Measurements from ENCODE around the gene PARN. TPM values are rescaled to one million over a fixed set of nuclear protein-coding genes. Genes with fewer than 3 reads are reported as not detected.

The PARN gene
- total RNA-seq, 2 experiments from 2014 or later = 27.4 to 28.2 TPM

DNA sequence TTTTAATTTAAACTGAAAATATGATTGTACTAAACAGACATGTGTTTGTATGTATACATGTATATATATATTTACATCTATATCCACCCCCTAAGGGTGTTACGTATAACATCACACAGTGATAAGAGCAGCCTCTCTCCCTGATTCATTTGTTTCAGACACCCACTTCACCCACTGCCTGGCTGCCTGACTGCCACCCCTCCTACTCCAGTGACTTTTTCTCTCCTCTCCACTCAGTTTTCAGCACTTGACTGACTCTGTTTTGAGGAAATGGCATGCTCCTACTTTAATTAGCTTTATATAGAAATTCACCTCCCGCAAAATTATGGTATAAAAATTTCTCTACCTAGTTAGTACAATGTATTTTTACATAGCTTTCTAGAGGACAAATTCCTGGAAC, 22.7 kb upstream of the PARN start:
- Histone ChIP-seq H3K27ac (ENCODE audit: low read depth in 1 of 2, low read length in 2 of 2) (no peak overlapping the region), H3K27me3 (ENCODE audit: control insufficient read depth in 1 of 2, insufficient read depth in 2 of 2, low read length in 2 of 2) (no peaks in the 10 kb centered on the region), H3K4me3 (ENCODE audit: low read length) (no peak overlapping the region), H3K4me1 (ENCODE audit: insufficient read depth, low read length) (no peaks in the 10 kb centered on the region), H3K36me3 (ENCODE audit: insufficient read depth, low read length) (peaks cover 71% of the 10 kb centered on the region), H3K9me3 (ENCODE audit: control insufficient read depth in 1 of 2, insufficient read depth in 1 of 2, low read length in 2 of 2) (no peaks in the 10 kb centered on the region)
- ATAC-seq (ENCODE audit: poor library complexity) (no peak), DNase-seq (no peak)
- ChIA-PET POLR2A (no interaction called here), CTCF (no interaction called here)
- no peaks in the 10 kb centered on the region for H3K9me3 Mint-ChIP-seq
- intact Hi-C loops (cut with DNase I, micrococcal nuclease) = no loop called here
- no peaks in the 10 kb centered on the region for H3K27me3 Mint-ChIP-seq
- H3K36me3 Mint-ChIP-seq (ENCODE audit: low read depth) = peaks cover 72% of the 10 kb centered on the region
- TF ChIP-seq, protein P1, sequence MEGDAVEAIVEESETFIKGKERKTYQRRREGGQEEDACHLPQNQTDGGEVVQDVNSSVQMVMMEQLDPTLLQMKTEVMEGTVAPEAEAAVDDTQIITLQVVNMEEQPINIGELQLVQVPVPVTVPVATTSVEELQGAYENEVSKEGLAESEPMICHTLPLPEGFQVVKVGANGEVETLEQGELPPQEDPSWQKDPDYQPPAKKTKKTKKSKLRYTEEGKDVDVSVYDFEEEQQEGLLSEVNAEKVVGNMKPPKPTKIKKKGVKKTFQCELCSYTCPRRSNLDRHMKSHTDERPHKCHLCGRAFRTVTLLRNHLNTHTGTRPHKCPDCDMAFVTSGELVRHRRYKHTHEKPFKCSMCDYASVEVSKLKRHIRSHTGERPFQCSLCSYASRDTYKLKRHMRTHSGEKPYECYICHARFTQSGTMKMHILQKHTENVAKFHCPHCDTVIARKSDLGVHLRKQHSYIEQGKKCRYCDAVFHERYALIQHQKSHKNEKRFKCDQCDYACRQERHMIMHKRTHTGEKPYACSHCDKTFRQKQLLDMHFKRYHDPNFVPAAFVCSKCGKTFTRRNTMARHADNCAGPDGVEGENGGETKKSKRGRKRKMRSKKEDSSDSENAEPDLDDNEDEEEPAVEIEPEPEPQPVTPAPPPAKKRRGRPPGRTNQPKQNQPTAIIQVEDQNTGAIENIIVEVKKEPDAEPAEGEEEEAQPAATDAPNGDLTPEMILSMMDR (IDR thresholded peaks at IDR 0.05) = no peak
- no peak overlapping the region for H3K4me3 Mint-ChIP-seq
- H3K27ac Mint-ChIP-seq = no peak overlapping the region
- H3K4me1 Mint-ChIP-seq (ENCODE audit: low read depth) = no peaks in the 10 kb centered on the region

DNA sequence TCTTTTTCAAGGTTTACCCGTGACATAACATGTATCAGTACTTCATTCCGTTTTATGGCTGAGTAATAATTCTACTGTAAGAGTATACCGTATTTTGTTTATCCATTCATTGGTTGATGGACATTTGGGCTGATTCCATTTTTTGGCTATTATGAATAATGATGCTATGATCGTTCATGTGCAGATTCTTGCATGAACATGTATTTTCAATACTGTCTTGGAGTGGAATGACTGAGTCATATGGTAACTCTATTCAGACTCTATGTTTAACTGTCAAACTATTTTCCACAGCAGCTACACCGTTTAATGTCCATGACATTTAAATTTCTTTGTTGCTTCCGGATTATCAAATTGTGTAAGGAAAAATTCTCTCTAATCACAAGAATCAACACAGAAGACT, 20.6 kb upstream of the PARN start:
- ATAC-seq (ENCODE audit: poor library complexity) (no peak), DNase-seq (no peak)
- ChIA-PET CTCF (no interaction called here), POLR2A (interaction anchor here (1.2 kb wide), 1 partner anchor 11 kb away, joined by 3 read pairs; no protein-coding TSS in a partner anchor)
- Mint-ChIP-seq H3K9me3 (no peaks in the 10 kb centered on the region), H3K27ac (no peak overlapping the region), H3K4me1 (ENCODE audit: low read depth) (no peaks in the 10 kb centered on the region), H3K36me3 (ENCODE audit: low read depth) (peaks cover 68% of the 10 kb centered on the region), H3K4me3 (no peak overlapping the region), H3K27me3 (no peaks in the 10 kb centered on the region)
- H3K36me3 ChIP-seq (ENCODE audit: insufficient read depth, low read length) = peaks cover 76% of the 10 kb centered on the region
- no peaks in the 10 kb centered on the region for H3K27me3 ChIP-seq (ENCODE audit: control insufficient read depth in 1 of 2, insufficient read depth in 2 of 2, low read length in 2 of 2)
- intact Hi-C loops (cut with DNase I, micrococcal nuclease) = no loop called here
- H3K4me3 ChIP-seq (ENCODE audit: low read length) = no peak overlapping the region
- H3K9me3 ChIP-seq (ENCODE audit: control insufficient read depth in 1 of 2, insufficient read depth in 1 of 2, low read length in 2 of 2) = no peaks in the 10 kb centered on the region
- H3K4me1 ChIP-seq (ENCODE audit: insufficient read depth, low read length) = no peaks in the 10 kb centered on the region
- H3K27ac ChIP-seq (ENCODE audit: low read depth in 1 of 2, low read length in 2 of 2) = no peak overlapping the region
- TF ChIP-seq, protein P1 (IDR thresholded peaks at IDR 0.05) = no peak

- peaks cover 69% of the 10 kb centered on the region for H3K36me3 Mint-ChIP-seq (ENCODE audit: low read depth)
- Histone ChIP-seq H3K27ac (ENCODE audit: low read depth in 1 of 2, low read length in 2 of 2) (no peak overlapping the region), H3K4me3 (ENCODE audit: low read length) (no peak overlapping the region), H3K4me1 (ENCODE audit: insufficient read depth, low read length) (no peaks in the 10 kb centered on the region), H3K36me3 (ENCODE audit: insufficient read depth, low read length) (peaks cover 77% of the 10 kb centered on the region), H3K9me3 (ENCODE audit: control insufficient read depth in 1 of 2, insufficient read depth in 1 of 2, low read length in 2 of 2) (no peaks in the 10 kb centered on the region), H3K27me3 (ENCODE audit: control insufficient read depth in 1 of 2, insufficient read depth in 2 of 2, low read length in 2 of 2) (no peaks in the 10 kb centered on the region)
- no peaks in the 10 kb centered on the region for H3K4me1 Mint-ChIP-seq (ENCODE audit: low read depth)
- ChIA-PET CTCF (no interaction called here), POLR2A (no interaction called here)
- no peaks in the 10 kb centered on the region for H3K27me3 Mint-ChIP-seq
- no peak overlapping the region for H3K27ac Mint-ChIP-seq
- intact Hi-C loops (cut with DNase I, micrococcal nuclease) = no loop called here
- TF ChIP-seq, protein P1 (IDR thresholded peaks at IDR 0.05) = no peak
- no peak overlapping the region for H3K4me3 Mint-ChIP-seq
- no peaks in the 10 kb centered on the region for H3K9me3 Mint-ChIP-seq
- DNase-seq (no peak), ATAC-seq (ENCODE audit: poor library complexity) (no peak)
Measured at GRCh38 chr16:14649816-14650215, 19.8 kb upstream of the PARN start.

Measured in CD4-positive, alpha-beta T cell (primary cell).